GM12891 (cell line): ENCODE data around the gene SELENOS.

Experiments
- DNase-seq: peaks from one replicate; pipeline ENCODE4 v3.0.0; 2011; ENCODE audit warnings: low spot score; ENCODE audit not compliant: insufficient read length
- FAIRE-seq: peaks from 2 replicates; lab custom pipeline; 2011; peaks lifted over from hg19 to GRCh38; lab: Jason Lieb, UNC
- PAX5 ChIP-seq: IDR thresholded peaks from 2 replicates; pipeline ENCODE4 v1.6.1; 2011; ENCODE audit warnings: low read length, moderate library complexity, mild to moderate bottlenecking; ENCODE audit not compliant: insufficient read depth, severe bottlenecking
- POLR2A ChIP-seq: IDR thresholded peaks from 2 replicates; pipeline ENCODE4 v1.6.1; 2011; ENCODE audit warnings: low read depth, low read length, control low read depth
- POLR2AphosphoS5 ChIP-seq: IDR thresholded peaks from 2 replicates; pipeline ENCODE4 v1.6.1; 2011; ENCODE audit warnings: low read depth, low read length, control low read depth
- POU2F2 ChIP-seq: IDR thresholded peaks from 2 replicates; pipeline ENCODE4 v1.6.1; 2011; ENCODE audit warnings: low read depth, mild to moderate bottlenecking, control low read depth, low read length, moderate library complexity
- SPI1 ChIP-seq: IDR thresholded peaks from 2 replicates; pipeline ENCODE4 v1.6.1; 2011; ENCODE audit warnings: low read depth, low read length, control low read depth
- TAF1 ChIP-seq: IDR thresholded peaks from 2 replicates; pipeline ENCODE4 v1.6.1; 2011; ENCODE audit warnings: low read depth, low read length, control low read depth

Gene SELENOS

DNA sequence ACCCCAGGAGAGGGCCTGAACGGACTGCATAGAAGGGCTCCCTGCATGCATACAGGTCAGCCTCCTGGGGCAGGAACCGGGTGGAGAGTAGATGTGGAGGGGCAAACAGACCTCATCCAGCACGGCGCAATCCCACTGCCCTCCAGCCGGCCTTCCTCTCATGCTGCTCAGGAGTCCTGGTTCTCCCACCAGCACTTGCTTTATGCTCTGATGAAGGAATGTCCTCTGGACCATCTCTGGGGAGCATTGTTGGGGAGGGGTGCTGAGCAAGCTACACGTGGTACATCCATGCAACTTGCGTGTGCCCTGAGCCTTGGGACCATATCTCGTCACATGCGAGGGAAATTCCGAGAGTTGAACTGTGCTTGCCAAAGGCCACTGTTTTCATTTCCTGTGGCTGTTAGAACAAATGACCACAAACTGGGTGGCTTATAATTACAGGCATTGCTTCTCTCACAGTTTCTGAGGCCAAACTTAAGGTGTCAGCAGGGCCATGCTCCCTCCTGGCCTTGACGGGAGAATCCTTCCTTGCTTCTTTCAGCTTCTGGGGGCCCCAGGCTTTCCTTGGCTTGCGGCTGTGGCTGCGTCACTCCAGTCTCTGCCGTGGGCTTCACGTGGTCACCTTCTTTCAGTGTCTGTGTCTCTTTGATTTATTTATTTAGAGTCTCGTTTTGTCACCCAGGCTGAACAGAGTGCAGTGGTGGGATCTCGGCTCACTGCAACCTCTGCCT, 12.2 kb downstream of the SELENOS start:
- DNase-seq: no peak
- TF ChIP-seq SPI1 (no peak), POU2F2 (no peak), POLR2AphosphoS5 (no peak), PAX5 (no peak), POLR2A (no peak)
- FAIRE-seq: peak; percentile 58

DNA sequence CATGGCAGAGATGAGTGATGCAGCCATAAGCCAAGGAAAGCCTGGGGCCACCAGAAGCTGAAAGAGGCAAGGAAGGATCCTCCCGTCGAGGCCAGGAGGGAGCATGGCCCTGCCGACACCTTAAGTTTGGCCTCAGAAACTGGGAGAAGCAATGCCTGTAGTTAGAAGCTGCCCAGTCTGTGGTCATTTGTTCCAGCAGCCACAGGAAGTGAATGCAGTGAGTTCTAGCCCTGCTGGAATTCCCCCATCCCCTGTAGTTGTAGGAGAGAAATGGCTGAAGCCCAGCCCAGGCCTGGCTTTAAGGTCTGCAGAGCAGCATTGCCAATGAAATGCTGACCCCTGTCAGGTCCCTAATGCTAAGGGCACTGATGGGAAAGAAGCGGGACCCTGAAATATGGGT, 13.3 kb downstream of the SELENOS start:
- TF ChIP-seq POLR2A: no peak
- TF ChIP-seq POLR2AphosphoS5: no peak
- 0 out of 2 replicates have a peak, but pooled peaks have one; percentile 4 for TF ChIP-seq SPI1
- no peak for TF ChIP-seq TAF1
- FAIRE-seq: peak; percentile 52
- no peak for DNase-seq

DNA sequence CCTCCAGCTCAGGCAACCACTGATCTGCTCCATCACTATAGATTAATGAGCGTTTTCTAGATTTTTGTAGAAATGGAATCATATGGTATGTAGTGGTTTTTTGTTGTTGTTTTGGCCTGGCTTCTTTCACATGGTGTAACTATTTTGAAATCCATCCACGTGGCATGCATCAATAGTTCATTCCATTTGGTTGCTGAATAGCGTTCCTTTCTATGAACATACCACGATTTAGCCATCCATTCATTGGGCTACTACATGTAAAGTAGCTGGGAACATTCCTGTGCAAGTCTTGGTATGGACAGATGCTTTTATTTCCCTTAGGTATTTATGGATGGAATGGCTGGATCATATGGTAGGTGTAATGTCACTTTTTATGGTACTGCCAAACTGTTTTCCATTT, 14.7 kb downstream of the SELENOS start:
- no peak for DNase-seq
- FAIRE-seq: no peak
- TF ChIP-seq PAX5 (no peak), POLR2A (no peak), POLR2AphosphoS5 (no peak), SPI1 (no peak), POU2F2 (no peak), TAF1 (no peak)

DNA sequence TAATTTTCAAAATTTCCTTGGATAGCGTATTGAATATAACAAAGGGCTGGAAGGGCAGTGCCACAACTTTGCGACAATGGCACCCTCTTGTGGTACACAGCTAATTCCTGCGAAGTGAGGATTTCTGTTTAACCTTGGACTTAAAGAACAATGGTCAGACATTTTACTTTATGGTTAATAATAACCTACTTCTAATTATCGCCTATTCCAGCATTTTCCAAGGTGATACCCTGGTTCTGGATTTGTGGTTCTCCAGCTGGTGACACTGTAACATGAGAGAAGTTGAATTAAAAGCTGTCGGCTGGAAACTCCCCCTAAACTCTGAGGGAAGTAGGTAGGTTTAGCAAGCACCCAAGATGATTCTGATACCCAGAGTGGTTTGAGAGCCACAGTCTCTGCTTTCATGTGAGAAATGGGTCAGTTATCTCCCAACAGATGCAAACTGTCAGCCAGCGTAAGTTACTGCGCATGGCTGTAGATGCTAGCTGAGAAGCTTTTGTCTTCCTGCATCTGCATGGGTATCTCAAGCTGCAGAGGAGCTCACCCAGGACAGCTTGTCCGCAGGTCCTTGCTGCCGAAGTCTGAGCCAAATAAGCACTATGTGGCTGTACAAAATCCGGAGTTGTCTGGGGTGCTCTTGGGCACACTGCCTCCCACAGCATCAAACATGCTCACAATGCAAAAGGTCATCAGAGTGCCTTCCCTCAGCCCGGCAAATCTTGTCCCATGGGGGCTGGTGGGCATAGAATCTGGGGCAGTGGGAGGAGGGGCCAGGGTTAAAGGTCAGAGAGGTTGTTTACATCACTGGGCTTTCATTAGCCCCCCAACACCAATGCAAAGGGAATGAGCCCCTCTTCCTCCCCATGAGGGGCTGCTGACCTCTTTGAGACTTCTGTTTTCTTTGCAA, 18.8 kb downstream of the SELENOS start:
- TF ChIP-seq SPI1 (no peak), POLR2AphosphoS5 (no peak), PAX5 (no peak), POU2F2 (no peak), POLR2A (no peak), TAF1 (no peak)
- peak; percentile 38 for FAIRE-seq
- no peak for DNase-seq

DNA sequence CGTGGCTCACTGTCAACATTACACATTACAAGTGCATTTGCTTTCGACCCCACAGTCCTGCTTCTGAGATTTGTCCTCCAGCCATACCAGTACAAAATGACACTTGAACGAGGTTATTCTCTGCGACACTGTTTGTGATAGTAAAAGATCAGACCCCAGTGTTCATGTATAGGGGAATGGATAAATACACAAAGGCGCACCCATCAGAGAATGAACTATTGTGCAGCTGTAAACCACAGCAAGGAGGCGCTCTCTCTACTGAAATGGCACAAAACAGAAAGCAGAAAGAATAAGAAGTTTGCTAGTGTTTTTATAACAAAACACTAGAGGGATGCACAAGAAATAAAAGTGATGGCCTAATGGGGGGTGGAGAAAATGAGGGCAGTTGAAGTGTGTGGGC, 20.5 kb downstream of the SELENOS start:
- DNase-seq (no peak), FAIRE-seq (no peak)
- TF ChIP-seq PAX5 (no peak), SPI1 (no peak), POLR2AphosphoS5 (no peak), TAF1 (no peak), POLR2A (no peak), POU2F2 (no peak)

DNA sequence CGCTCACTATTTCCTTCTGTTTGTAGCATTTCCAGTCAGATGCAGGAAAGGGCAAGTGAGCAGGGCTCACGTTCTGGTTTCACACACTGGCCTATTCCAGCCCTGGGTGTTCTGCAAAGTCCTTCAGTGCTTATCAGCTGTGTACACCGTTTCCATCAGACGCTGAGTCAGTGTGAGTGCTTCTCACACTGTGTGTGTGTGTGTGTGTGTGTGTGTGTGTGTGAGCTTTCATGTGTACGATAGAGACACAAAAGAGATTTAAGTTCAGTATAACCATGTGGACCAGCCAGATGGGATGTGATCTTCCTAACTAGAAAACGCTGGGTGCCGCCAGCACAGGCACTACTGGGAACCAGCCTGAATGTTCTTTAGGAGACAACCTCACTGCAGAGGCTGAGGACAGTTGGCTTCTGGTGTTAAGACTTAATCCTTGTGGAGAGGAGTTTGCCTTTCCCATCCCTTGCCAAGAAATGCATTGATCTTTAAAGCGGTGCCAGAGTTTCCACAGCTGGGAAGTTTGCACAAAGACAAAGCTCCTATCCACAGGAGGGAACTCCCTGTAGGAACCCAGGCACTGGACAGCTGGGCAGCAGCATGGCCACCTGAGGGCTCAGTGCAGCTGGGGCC, 21.6 kb downstream of the SELENOS start:
- FAIRE-seq: no peak
- DNase-seq: no peak
- TF ChIP-seq TAF1: no peak
- TF ChIP-seq PAX5: no peak
- no peak for TF ChIP-seq POLR2AphosphoS5
- TF ChIP-seq SPI1: no peak
- no peak for TF ChIP-seq POLR2A
- TF ChIP-seq POU2F2: no peak

DNA sequence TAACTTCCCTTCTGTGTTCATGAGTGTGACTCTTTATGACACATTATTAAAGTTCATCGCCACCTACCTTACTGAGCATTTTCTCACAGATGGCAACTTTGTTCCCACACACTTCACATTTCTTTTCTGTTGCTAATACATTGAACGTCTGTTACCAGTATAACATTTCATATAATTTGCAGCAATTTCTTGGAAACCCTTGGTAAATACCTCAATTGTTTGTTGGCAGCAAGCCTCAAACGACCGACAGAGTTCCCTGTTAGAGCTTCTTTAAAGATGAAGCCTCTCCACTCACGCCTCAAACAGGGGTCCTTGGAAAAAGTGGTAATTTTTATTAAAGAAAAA, 22.3 kb downstream of the SELENOS start:
- no peak for DNase-seq
- no peak for FAIRE-seq
- TF ChIP-seq SPI1 (no peak), POU2F2 (no peak), TAF1 (no peak), POLR2A (no peak), PAX5 (no peak), POLR2AphosphoS5 (no peak)

DNA sequence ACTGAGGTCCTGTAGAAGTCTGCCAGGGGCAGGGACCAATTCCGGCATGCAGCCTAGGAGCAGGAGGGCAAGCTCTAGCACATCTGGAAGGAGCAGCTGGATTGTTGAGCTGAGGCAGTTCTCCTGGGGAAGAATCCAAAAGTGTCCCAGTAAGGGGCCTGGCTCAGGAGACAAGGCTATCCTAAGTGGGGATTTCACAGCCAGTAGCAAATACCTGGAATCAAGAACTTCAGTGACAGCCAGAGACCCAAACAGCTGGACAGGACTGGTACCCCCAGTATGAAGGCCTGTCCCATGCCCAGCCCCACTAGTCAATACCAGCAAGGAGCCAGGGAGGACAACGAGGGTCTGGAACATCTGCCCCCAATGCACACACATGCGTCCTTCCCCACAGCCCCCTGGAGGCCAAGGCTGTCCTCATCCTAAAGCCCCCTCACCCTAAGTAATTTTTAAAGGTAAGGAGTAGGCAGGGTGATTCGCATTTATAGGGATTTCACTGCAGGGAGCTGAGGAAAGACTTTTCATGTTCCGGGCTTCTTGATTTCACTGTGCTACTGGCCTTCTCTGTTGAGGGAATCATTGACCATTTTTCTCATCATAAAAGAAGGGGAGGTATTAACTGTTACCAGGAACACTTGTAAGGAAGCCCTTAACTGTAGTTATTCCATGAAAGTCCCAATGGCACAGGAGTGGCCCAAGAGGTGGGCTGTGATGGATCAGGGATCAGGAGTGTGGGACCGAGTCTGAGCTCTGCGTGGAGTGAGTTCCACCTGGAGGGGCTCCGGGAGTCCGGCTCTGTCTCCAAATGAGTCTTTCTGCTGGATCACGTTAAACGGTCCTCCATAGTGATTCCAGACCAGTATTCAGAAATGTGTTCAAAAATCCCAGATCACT, 22.9 kb downstream of the SELENOS start:
- no peak for DNase-seq
- no peak for FAIRE-seq
- TF ChIP-seq POLR2A: no peak
- no peak for TF ChIP-seq TAF1
- TF ChIP-seq PAX5: no peak
- no peak for TF ChIP-seq SPI1
- TF ChIP-seq POU2F2: no peak
- no peak for TF ChIP-seq POLR2AphosphoS5

DNA sequence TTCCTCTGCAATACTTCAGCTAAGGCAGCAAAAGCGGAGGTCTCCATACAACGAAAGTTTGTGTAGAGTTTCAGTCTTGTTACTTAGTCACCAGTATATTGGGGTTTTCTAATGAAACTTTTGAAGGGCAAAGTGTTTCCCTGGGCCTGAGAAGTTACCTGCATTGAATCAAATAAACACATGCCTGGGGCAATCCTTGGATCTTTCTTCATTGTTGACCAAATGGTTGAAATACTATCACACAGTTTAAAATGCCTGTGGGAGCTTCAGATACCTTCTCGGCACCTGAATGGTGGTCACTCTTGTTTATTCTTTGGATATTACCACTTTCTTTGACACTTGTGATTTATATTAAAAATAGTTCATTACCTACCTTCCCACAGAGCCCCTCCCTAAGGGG, 24.4 kb downstream of the SELENOS start:
- TF ChIP-seq PAX5 (no peak), POU2F2 (no peak), TAF1 (no peak), POLR2AphosphoS5 (no peak), POLR2A (no peak), SPI1 (no peak)
- FAIRE-seq (no peak), DNase-seq (no peak)
